Stimulated activated CD4-positive, alpha-beta T cell treated with anti-CD3 and anti-CD28 coated beads, Interleukin-4, amount 100 ng/mL, for 24 hours (primary cell): Measurements from ENCODE around the gene ARHGAP27.
A peak's percentile ranks its signal among the peaks of the same experiment; 100 is the strongest.
"Not testable (repeated sequence)": the region's sequence is repeated elsewhere in the genome, so short reads cannot be mapped to it uniquely, and the experiment has no call there.

Experiments
- DNase-seq: peaks from one replicate; pipeline ENCODE4 v3.0.0-alpha.2; 2020

ARHGAP27 gene

DNA sequence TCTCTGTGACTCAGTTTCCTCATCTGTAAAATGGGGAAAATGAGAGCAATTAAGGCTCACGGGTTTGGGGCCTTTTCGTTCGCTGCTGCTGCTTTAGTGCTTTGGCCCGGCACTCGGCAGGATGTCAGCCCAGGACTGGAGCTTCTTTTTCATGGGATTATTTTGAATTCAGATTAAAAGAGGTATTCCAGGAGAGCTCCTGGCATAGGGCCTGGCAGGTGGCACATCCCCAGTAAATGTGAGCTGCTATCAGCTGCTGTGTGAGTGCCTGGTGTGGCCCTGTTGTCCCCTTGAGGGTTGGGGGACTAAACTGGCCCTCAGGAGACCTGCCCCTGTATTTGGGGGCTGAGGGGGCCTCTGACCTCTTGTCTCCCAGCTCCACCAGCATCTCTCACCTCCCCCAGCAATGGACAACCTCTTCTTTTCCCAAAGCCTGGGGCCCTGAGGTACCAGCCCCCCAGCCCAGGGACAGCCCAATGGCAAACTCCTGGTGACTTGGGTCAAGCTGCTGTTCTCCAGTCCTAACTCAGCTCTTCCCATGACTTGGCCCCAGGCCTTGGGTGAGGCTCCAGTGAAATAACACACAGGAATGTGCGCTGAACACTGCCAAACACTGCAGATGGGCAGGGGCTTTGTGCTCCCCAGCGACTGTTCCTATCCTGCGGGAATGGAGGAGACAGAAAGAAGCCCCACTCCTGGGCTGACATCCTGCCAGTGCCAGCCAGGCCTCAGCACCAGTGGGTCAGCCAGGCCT lies 14.4 kb upstream of the ARHGAP27 start:
- not testable (repeated sequence) for DNase-seq

DNA sequence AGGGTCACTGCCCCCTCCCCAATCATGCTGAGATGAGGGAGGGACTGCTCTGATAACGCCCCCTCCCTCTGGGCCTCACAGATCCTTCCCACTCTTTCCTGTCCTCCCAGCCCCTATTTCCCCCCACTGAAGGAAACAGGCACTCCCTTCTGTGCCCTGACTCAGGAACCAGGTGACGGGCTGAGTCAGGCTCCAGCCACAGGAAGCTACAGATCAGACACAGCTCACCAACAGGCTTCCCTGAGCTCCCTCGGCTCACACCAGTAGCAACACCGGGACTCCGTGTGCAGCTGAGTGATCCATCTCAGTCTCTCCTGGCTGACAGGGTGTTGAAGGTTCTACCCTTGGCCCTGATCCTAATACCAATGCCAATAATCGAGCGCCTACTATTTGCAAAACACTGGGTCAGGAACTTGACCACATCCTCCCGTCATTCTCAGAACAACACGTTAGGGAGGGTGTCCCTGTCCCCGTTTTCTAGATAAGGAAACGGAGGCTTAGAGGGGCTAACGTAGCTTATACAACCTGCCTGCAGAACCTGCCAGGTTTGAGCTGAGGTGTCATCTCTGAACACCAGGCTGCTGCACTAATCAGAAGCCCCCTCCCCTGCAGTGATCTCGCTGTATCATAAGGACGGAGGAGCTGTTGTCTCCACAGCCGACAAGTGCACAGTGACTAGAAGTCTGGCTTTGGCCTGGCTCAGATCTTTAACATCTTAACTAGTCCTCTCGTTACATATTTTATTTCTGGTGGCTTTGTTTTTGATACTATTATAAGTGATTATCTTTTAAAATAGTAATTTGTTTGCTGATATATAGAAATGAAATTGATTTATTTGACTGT lies 13.5 kb upstream of the ARHGAP27 start:
- peak; percentile 40 for DNase-seq

DNA sequence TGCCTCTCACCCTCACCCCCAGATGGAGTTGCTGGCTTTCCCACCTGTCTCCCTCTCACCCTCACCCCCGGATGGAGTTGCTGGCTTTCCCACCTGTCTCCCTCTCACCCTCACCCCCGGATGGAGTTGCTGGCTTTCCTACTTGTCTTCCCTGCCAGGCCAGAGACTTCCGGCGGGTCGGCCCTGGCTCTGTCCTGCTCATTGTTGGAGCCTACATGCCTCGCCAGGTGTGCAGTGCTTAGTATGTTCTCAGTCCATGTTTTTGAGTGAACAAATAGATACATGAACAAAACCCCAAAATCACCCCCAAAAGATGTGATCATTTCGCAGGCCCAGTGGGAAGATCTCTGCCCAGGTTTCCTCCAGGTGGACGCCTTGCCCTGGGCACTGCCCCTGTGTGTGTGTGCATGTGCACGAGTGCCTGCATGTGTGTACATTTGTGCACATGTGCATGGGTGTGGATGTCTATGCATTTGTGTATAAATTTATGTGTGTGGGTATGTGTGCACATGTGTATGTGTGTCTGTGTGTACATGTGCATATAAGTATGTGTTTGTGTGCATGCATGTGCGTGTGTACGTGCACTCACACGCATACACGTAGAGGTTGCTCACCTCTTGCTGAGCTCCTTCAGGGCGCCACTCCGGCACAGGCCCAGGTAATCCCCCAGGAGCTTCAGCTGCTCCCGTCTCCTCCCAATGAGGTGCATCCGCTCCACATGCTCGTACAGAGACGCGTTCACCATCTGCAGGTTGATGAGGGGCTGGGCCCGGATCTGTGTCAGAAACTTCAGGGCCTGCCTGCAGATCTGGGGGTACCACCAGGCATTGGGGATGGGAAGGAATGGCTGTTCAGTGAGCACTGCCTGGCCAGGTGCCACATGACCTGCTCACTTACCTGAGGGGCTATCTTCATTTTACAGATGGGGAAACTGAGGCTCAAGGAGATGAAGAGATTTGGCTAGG lies 12.5 kb upstream of the ARHGAP27 start:
- not testable (repeated sequence) for DNase-seq

DNA sequence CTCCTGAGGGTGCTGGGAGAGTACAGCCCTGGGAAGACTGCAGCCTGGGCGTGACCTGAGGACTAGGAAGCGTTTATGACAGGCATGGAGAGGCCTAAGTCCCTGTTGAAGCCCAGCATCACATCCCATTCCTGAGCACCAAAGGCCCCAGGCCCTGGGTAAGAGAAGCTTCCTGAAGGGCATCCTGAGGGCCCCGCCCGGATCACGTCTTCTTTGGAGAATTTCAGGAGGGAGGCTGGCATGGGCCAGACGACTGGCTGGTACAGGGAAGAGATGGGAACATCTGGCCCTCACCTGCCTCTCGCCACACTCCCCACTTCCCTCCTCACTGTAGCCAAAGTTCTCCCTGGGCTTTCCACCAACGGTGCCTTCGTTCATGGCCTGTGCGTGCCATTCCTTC lies 11.6 kb upstream of the ARHGAP27 start:
- not testable (repeated sequence) for DNase-seq

DNA sequence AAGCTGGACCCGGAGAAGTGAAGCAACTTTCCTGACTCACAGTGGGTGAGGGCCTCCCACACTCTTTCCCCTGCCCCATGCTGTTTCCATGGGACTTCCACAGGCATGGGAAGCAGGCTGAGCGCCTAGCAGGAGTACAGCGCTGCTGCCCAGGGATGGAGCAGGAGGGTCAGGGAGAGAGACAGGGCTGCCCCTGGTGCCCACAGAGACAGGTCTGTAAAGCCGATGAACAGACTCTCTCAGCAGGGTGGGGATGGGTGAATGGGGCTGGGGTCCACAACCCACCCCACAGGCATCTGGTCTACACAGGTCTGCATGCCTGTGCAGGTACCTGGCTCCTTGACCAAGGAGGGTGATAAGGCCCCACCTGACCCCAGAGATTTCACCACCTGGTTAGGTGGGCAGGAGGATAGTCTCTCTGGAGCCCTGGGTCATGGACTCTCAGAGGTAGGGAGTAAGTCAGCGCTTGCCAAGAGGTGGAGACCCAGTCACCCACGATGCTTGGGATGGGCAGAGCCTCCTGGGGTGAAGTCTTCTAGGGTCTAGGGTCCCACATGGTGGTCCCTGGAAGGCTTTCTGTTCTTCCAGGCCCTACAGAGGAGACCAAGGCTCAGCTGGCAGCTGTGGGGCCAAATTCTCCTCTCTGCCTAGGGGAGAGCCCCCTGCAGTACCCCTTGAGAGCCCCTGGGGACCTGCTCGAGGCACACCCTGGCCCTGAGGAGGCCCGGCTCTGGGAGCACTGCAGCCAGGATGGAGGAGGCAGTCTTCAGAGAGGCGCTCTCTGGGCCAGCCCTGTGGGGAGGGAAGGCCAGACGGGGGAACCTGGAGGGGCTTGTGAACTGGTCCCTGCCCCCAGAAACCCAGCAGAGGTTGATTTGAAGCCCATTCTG lies 10.9 kb upstream of the ARHGAP27 start:
- not testable (repeated sequence) for DNase-seq

DNA sequence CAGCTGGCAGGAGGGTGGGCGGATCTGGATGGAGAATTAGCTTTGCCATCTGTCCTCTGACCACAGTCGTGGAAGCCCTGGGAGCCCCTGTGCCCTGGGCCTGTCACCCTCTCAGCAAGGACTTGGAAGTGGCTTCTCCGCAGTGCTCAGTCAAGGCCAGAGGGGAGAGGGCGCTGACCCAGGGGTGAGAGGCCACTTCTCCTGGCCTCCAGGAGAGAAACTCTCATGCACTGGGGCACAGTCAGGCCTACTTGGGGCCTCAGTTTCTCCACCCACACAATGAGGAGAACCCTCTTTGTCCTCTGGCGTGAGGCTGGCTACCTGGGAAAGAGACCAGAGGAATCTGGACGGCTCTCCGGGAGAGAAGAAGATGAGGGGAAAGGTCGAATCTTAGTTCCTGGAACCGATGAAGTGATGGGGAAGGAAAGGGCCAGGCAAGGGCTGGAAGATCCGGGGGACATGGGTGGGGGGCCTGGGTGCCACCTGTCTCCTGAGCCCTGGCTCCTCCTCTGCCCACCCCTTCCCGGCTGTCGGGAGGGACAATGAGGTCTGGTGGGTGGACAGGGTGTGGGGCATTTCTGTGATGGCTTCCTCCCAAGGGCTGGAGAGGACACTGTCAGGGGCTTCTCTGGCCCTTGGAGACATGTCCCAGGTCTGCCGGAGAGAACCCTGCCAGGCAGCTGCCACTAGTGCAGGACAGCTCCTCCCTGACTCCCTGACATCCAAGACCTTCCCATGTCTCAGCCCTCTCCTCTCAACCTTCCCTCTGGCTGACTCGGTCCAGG lies 9.0 kb upstream of the ARHGAP27 start:
- DNase-seq, result no peak

DNA sequence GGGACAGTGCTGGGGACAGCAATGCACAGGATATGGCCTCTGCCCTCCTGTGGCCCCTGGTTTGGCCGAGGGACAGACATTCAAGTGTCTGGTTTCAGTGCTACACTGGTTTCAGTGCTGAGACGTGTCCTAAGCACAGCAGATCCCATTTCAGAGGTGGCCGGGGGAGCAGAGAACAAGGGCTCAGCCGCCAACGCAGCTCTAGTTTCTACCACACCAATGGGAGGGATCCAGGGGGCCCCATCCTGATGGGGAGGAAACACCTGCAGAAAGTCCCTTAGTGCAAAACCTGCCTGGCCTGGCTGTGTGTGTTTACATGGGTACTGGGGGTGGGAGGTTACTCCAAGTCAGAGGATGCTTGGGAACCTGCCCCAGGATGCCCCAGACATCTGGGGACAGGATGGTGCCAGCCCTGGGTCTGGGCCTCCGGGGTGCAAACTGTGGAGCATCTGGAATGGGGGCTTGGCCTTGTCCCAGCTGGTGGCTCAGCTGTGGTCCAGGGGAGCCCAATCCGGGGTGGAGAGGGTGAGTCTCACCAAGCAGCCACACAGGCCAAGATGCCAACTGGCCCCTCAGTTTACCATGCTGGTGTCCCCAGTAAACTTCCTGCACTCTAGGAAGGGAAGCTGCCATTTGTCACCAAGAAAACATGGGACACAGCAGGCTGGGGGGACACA lies 8.3 kb upstream of the ARHGAP27 start:
- DNase-seq, result peak; percentile 24

DNA sequence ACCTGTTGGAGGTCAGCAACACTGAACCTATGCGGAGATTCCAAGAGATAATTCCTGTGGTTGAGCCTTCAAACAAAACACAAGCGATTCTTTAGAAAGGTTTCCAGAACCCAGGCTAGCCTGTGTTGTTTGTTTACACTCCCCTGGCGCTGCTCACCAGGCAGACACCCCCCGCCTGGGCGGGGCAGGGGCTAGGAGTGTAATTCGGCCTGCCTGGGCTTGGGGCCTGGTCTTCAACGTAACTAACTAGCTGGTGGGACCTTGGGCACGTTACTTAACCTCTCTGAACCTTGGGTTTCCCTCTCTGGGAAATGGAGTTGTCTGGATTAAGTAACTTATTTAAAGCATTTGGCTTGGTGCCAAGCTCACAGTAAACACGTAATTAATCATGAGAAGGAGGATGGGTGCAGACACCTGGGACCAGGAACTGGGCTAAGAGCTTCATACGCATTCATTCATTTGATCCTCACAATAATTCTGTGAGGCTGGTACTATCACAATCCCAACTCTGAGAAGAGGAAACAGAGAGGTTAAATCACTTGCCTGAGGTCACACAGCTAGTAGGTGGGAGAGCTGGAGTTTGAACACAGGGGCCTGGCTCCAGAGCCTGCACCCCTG lies 7.6 kb upstream of the ARHGAP27 start:
- DNase-seq, result no peak

DNA sequence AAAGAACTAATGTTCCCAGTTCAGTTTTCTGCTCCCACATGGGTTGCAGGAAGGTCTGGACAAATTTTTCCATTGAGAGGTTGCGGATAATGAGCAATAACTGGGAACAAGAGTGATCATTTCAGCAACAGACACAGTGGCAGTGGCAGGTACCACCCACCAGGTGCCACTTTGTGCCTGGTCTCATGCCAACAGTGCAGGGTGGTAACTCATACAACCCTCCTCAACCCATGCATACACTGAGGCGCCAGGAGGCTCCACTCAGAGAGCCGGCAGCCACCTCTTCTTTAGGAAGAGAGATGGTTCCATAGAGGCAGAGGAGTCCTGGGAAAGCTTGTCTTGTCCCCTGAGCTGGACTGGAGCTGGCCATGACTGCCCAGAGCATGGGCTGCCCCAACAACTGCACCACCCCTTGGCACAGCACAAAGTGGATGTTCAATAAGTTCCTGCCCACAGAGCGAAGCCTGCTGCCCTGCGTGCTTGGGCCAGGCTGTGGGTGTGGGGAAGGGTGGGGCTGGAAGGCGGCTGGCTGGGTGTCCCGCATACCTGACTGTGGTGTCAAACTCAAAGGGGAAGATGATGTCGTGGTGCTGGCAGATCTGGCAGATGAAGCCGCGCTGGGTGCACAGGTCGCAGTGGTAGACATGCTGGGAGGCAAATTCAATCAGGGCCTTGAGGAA lies 6.4 kb upstream of the ARHGAP27 start:
- no peak for DNase-seq

DNA sequence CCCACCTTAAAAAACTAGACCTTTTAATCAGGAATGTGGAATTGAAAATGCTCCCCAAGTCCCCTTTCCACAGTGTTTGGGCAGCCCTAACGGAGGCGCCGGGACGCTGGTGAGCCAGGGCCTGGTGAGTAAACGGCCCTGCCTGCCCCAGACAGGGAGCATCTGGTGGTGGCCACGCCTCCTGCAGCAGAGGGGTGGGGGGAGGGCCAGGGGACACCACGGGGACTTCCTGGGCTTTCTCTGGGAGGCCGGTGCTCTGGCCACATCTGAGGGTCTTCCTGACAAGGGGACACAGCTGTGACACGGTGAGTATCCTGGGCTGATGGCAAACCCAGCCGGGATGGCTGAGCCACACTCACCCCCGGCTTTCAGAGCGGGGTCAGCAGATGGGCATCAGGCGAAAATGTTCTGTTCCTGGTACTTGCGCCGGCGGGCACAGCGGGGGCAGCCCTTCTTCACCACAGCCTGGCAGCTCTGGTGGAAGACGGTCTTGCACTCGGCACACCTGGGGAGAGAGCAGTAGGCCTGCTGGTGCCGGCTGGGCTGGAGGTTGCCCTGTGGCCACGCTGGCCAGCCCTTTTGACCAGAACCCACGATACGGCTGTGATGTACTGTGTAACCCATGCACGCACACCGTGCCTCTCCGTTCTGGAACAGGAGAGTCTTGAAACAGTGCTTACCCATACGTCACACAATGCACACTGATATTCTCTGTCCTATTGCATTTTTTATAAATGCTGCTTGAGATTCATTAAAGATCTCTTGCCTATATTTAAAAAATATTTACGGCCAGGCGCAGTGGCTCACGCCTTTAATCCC lies 5.0 kb upstream of the ARHGAP27 start:
- no peak for DNase-seq

DNA sequence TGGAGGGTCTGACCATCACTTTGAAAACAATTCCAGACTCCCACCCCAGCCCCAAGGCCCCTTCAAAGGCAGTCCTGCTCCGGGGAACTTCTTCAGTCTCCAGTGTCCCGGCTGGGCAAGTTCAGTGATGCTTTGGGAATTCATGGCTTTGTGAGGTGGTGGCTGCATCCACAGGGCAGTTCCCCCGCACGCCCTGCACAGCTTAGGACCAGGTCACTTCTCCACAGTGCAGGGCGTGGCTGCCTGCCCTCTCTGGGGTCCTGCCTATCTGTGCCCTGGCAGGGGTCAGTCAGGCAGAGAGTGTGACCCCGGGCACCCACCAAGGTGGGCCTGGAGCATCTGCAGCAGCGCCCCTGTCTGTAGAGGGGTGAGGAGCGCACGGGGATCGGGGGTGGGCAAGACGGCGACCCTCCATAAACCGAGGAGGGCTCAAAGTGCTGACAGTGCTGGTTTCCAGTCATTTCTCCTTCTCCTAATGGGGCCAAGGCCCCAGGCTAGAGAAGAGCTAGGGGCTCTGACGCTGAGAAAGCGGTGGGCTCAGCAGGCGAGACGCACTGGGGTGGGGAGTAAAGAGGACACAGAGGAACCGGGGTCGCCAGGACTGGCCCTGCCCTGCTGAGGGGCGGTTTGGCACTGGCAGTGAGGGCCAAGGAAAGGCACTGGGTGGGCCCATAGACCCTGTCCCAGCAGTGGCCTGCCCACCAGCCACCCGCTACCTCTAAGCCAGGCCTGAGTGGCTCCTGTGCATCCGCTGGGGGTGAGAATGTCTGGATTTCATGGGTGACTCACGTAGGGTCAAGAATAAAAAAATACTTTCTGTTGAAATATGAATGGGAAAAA lies 4.2 kb upstream of the ARHGAP27 start:
- no peak for DNase-seq

DNA sequence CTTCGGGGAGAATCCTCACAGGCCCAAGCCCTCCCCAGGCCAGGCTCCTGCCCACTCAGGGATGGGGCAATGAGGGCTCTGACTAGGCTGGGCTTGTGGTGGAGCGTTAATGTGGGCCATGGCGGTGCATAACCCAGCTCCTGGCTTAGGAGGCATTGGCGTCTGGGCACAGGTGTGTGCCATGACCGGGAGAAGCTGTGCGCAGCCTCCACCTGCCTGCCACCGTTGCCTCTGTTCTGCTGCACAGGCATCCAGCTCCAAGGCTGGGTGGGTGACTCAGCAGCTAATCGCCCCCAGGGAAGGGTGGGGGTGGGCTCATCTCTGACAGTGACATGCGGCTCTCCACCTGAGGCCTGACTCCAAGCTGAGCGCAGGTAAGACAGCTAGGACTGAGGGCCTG lies 3.5 kb upstream of the ARHGAP27 start:
- DNase-seq, result no peak

DNA sequence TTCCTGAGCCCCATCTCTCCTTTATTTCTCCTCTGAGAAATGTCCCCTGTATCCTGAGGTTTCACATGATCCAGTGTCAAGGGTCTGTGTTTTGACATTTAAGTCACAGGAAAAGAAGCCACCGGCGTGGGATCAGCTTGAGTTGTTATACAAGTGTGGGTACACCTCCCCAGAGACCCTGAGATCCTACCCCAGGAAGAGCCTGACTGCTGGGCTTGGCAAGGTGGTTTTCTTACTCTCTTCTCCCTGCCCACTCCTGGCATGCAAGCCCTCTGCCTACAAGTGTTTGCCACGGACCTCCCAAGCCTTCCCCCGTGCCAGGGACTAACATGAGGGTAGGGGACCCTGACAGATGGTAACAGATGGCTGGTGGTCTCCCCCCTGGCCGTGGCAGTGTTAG lies 2.8 kb upstream of the ARHGAP27 start:
- no peak for DNase-seq

DNA sequence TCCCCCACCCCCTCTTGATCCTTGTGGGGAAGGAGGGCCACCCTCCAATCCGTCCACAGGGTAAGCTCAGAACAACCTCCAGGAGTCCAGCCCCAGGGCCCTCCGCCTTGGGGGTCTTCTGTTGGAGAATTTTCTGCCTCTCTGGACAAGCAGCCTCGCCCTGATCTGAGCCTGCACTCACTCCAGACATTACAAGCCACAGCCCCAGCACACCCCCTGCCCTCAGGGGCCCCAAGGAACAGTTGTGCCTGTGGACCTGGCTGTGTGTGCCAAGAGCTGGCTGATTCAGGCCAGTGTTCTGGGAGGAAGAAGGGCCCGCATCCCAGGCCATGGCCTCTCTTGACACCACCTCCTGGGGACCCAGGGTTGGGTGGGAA lies 477 bp upstream of the ARHGAP27 start:
- no peak for DNase-seq

DNA sequence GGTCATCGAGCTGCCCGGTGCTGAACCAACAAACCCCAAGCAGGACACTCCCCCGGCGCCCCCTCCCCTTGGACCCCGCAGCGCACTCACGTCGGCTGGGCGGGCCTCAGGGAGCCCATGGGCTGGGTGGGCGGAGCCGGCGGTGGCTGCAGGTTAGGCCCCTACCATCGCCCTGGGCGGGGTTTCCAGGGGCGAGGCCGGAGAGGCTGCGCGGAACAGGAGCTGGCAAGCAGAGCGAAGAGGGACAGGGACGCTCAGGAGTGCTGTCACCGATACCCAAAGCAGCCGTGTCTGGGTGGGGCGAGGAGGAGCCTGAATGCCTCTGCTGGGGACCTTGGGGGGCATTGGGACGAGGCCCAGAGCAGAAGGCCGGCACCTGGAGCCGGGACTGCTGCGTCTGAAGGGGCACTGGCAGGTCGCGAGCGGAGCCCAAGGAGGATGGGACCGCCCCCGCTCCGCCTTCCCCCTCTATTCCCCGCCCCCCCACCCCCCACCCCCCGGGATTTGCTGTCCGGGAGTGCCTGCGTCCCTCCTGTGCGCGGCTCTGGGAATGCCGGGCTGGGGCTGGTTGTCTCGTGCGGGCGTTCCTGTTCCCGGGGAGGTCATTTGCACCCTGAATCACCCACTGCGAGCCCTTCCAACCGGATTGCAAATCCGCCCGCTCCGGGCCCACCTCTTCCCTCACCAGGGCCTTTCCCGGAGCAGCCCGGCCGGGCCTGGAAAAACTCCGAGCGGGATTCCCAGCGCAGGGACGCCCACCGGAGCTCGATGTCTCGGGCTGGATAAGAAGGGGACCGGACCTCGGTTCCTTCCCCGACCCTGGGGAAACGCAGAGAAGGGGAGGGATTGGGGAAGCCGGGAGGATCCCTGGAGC lies 902 bp downstream of the ARHGAP27 start:
- DNase-seq, result peak; percentile 69

DNA sequence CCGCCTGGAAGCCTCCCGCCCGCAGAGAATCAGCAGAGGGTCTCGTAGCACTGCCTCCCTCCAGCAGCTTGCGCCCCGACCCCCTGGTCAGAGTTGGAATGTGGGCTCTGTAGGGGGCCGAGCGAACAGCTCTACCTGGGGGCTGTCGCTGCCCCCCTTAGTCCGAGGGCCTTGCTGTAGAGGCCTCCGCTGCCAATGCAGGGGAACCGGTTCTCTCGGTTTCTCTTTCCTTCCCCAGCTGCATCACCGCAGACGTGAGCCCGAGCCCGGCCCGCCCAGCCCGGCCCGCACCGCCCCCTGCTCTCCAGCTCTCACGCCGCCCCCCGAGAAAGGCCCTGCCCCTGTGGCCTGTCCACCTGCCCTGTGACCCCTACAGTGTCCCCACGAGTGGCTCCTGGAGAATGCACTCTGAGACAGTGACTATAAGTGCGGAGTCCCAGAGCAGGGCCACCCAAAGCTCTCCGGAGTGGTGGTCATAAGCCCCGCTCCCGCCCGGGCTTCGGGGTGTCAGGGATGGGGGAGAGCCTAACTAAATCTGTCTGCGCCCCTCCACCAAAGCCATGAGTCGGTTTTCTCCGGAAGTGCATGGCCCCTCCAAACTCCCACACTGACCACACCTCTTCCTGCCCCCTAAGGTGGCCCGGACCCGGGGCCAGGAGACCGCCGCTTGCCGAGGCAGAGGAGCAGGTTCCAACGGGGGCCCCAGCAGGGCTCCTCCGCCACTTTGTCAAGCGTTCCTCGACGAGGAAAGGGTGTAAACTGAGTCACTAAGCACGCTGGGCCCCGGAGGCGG lies 1.7 kb downstream of the ARHGAP27 start:
- peak; percentile 36 for DNase-seq
